ENCODE data around the gene AGBL2.

- no peak for TF ChIP-seq SIN3A (IDR thresholded peaks at IDR 0.05; ENCODE audit: borderline replicate concordance, insufficient read depth, low read length)
- no peak for TF ChIP-seq POLR2AphosphoS5 (IDR thresholded peaks at IDR 0.05; ENCODE audit: low read depth, low read length)
- TF ChIP-seq REST (IDR thresholded peaks at IDR 0.05; ENCODE audit: insufficient read depth in 1 of 2, low read depth in 2 of 2, low read length in 2 of 2) = no peak
Observed at GRCh38 chr11:47720651-47721050, 5.5 kb upstream of the AGBL2 start.

Measured in PFSK-1 (cell line).